Upper lobe of left lung (tissue), 4 donors: ENCODE measurements around the gene PDLIM7.
"Not testable (repeated sequence)": the region's sequence is repeated elsewhere in the genome, so short reads cannot be mapped to it uniquely, and the experiment has no call there.

Experiments
- EP300 ChIP-seq, 4 donors: sonication (generic); formaldehyde crosslinking; IDR thresholded peaks; one replicate each; pipeline ENCODE4 v1.5.1; 2017; ENCODE audit warnings: antibody characterized with exemption in 4 of 4, control low read depth in 2 of 4
- POLR2A ChIP-seq, 4 donors: fragments of 450-650 bp; IDR thresholded peaks; one replicate each; pipeline ENCODE4 v1.5.1; 2016 to 2017; ENCODE audit warnings: antibody characterized with exemption in 4 of 4, mild to moderate bottlenecking in 2 of 4
- POLR2AphosphoS5 ChIP-seq, 2 donors: sonication (generic); formaldehyde crosslinking; IDR thresholded peaks; one replicate each; pipeline ENCODE4 v1.5.1; 2017; ENCODE audit warnings: antibody characterized with exemption in 2 of 2
- TF ChIP-seq, protein P1 (sequence below), 6 experiments: fragments of 450-650 bp in 4 of 6; fragments of 200-600 bp in 2 of 6; sonication (generic) in 2 of 6; IDR thresholded peaks; one replicate each; pipeline ENCODE4 v1.5.1; 2016 to 2019; ENCODE audit warnings: antibody characterized with exemption in 6 of 6

DNA sequence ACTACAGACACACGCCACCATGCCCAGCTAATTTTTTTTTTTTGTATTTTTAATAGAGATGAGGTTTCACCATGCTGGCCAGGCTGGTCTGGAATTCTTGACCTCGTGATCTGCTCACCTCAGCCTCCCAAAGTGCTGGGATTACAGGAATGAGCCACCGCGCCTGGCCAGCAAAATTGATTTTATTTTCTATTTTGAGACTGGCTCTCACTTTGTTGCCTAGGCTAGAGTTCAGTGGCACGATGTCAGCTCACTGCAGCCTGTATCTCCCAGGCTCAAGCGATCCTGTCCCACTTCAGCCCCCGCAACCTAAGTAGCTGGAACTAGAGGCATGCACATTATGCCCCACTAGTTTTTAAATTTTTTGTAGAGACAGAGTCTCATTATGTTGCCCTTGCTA is 37.0 kb upstream of the PDLIM7 start:
- TF ChIP-seq, protein P1, sequence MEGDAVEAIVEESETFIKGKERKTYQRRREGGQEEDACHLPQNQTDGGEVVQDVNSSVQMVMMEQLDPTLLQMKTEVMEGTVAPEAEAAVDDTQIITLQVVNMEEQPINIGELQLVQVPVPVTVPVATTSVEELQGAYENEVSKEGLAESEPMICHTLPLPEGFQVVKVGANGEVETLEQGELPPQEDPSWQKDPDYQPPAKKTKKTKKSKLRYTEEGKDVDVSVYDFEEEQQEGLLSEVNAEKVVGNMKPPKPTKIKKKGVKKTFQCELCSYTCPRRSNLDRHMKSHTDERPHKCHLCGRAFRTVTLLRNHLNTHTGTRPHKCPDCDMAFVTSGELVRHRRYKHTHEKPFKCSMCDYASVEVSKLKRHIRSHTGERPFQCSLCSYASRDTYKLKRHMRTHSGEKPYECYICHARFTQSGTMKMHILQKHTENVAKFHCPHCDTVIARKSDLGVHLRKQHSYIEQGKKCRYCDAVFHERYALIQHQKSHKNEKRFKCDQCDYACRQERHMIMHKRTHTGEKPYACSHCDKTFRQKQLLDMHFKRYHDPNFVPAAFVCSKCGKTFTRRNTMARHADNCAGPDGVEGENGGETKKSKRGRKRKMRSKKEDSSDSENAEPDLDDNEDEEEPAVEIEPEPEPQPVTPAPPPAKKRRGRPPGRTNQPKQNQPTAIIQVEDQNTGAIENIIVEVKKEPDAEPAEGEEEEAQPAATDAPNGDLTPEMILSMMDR (IDR thresholded peaks at IDR 0.05): not testable (repeated sequence)
- not testable (repeated sequence) for TF ChIP-seq EP300, POLR2A, POLR2AphosphoS5 (IDR thresholded peaks at IDR 0.05)
